PC-9 (cell line): ENCODE measurements around the gene GABRR1.

Experiments used
- CTCF ChIP-seq: fragments of 200-600 bp; sonication (generic); conservative IDR thresholded peaks from 2 replicates; pipeline ENCODE4 v1.6.1; 2017; ENCODE audit warnings: mixed run types, antibody characterized with exemption, mild to moderate bottlenecking, moderate library complexity
- EZH2 ChIP-seq: fragments of 200-600 bp; sonication (generic); IDR thresholded peaks from 2 replicates; pipeline ENCODE4 v1.8.0; 2017; ENCODE audit warnings: antibody characterized with exemption, low read depth

GRCh38 chr6:89208551-89208950 is 8.6 kb downstream of the GABRR1 start:
- TF ChIP-seq CTCF (no peak), EZH2 (no peak)
